ENCODE data around the gene GRM7. TPM values are rescaled to one million over a fixed set of nuclear protein-coding genes. Genes with fewer than 3 reads are reported as not detected.

The GRM7 gene
- total and polyA plus RNA-seq, 9 of the 15 experiments (the other 6 are each of a cell fraction or from before 2014, with no cell fraction given), result not detected

- Histone ChIP-seq H3K79me2 (ENCODE audit: control insufficient read depth, insufficient read depth, low read length) (no peaks in the 10 kb centered on the region), H3K36me3 (ENCODE audit: control insufficient read depth, insufficient read depth, low read length) (no peaks in the 10 kb centered on the region), H3K9me3 (replicated peaks; ENCODE audit: control insufficient read depth, insufficient read depth, low read depth, low read length) (no peaks in the 10 kb centered on the region; the same call in 1 of the 2 replicates), H2AFZ (ENCODE audit: low read depth, low read length) (no peak overlapping the region), H3K4me2 (ENCODE audit: insufficient read depth, low read length) (no peak overlapping the region), H3K9ac (ENCODE audit: insufficient read depth in 1 of 2, low read depth in 2 of 2, low read length in 2 of 2) (no peak overlapping the region), H3K4me1 (replicated peaks in 1 of 2; ENCODE audit: control insufficient read depth in 2 of 2, insufficient read depth in 2 of 2, low read length in 2 of 2) (no peaks in the 10 kb centered on the region), H3K27ac (ENCODE audit: extremely low read depth, low read depth, low read length) (no peak overlapping the region), H3K9me1 (ENCODE audit: control insufficient read depth, insufficient read depth, low read length) (no peaks in the 10 kb centered on the region), H4K20me1 (replicated peaks; ENCODE audit: control insufficient read depth, insufficient read depth, low read length) (no peaks in the 10 kb centered on the region), H3K4me3 (no peak overlapping the region), H3K27me3 (ENCODE audit: control insufficient read depth in 2 of 2, insufficient read depth in 2 of 2, low read length in 2 of 2) (no peaks in the 10 kb centered on the region)
- ATAC-seq (no peak), FAIRE-seq (no peak), DNase-seq (ENCODE audit: extremely low read depth in 1 of 4, low spot score in 3 of 4) (no peak)
- in situ Hi-C loops (cut with MboI), result no loop called here
- TF ChIP-seq ASH1L (IDR thresholded peaks at IDR 0.05; ENCODE audit: borderline replicate concordance, low read depth, partially characterized antibody) (no peak), MEIS2 (IDR thresholded peaks at IDR 0.05; ENCODE audit: partially characterized antibody) (no peak), ZNF830 (CRISPR knock-in tag; IDR thresholded peaks at IDR 0.05) (no peak), HSF4 (CRISPR knock-in tag; IDR thresholded peaks at IDR 0.05; ENCODE audit: borderline replicate concordance) (no peak), PCBP1 (IDR thresholded peaks at IDR 0.05; ENCODE audit: low read depth, low read length, poor library complexity, severe bottlenecking) (no peak), L3MBTL2 (IDR thresholded peaks at IDR 0.05) (no peak), ZNF780A (CRISPR knock-in tag; IDR thresholded peaks at IDR 0.05) (no peak), KLF1 (tag; IDR thresholded peaks at IDR 0.05) (no peak), POLR2AphosphoS5 (IDR thresholded peaks at IDR 0.05; ENCODE audit: control insufficient read depth, insufficient read depth, low read depth, low read length) (no peak), ZNF586 (CRISPR knock-in tag; conservative IDR thresholded peaks at IDR 0.05) (no peak), LEF1 (IDR thresholded peaks at IDR 0.05) (no peak)
- TF ChIP-seq, protein P1, sequence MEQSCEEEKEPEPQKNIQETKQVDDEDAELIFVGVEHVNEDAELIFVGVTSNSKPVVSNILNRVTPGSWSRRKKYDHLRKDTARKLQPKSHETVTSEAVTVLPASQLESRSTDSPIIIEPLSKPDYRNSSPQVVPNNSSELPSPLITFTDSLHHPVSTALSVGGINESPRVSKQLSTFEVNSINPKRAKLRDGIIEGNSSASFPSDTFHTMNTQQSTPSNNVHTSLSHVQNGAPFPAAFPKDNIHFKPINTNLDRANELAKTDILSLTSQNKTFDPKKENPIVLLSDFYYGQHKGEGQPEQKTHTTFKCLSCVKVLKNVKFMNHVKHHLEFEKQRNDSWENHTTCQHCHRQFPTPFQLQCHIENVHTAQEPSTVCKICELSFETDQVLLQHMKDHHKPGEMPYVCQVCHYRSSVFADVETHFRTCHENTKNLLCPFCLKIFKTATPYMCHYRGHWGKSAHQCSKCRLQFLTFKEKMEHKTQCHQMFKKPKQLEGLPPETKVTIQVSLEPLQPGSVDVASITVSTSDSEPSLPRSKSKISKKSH (CRISPR knock-in tag; IDR thresholded peaks at IDR 0.05), result no peak
- intact Hi-C loops (cut with micrococcal nuclease), result no loop called here
- BruUV-seq (replicated peaks), result no TSS peak
- POLR2A ChIA-PET, result no interaction called here
- CTCF ChIA-PET (ENCODE audit: low intra/inter-chr PET ratio), result no interaction called here
- 0% methylated on average over 1 of the region's 1 CpG for WGBS (ENCODE audit: insufficient coverage, low coverage, missing lambda C conversion rate)
Measured at GRCh38 chr3:7536921-7537320, 676.0 kb downstream of the GRM7 start.

All from K562 (cell line).